Left lung (tissue), 10 donors: ENCODE measurements around the gene DRC7. TPM values are rescaled to one million over a fixed set of nuclear protein-coding genes. Genes with fewer than 3 reads are reported as not detected.

Source experiments
- ATAC-seq: fragments of 200-7000 bp; cut with Tn5 transposase; one replicate; pipeline ENCODE4 v1.9.1; 2020; ENCODE audit warnings: moderate library complexity
- DNase-seq, 4 donors: peaks; one replicate each; pipeline ENCODE4 v3.0.0-alpha.2; 2013 to 2020
- H3K27ac ChIP-seq, 2 donors: fragments of 200-600 bp; sonication (generic) in 1 of 2; one replicate each; pipeline versions ENCODE4 v1.5.0 to v1.8.0; 2020 to 2021
- H3K27me3 ChIP-seq, 2 donors: fragments of 200-600 bp; sonication (generic) in 1 of 2; one replicate each; pipeline versions ENCODE4 v1.5.0 to v1.8.0; 2020 to 2021
- H3K36me3 ChIP-seq, 2 donors: fragments of 200-600 bp; sonication (generic) in 1 of 2; one replicate each; pipeline versions ENCODE4 v1.5.0 to v1.8.0; 2020 to 2021
- H3K4me1 ChIP-seq, 2 donors: fragments of 200-600 bp; one replicate each; pipeline ENCODE4 v1.8.0; 2021
- H3K4me3 ChIP-seq, 2 donors: fragments of 200-600 bp; sonication (generic) in 1 of 2; one replicate each; pipeline versions ENCODE4 v1.5.0 to v1.8.0; 2020 to 2021; ENCODE audit warnings: mild to moderate bottlenecking in 1 of 2
- H3K9me3 ChIP-seq, 2 donors: fragments of 200-600 bp; sonication (generic) in 1 of 2; one replicate each; pipeline versions ENCODE4 v1.5.0 to v1.8.0; 2020 to 2021
- CTCF ChIP-seq, 2 donors: fragments of 200-600 bp; sonication (generic) in 1 of 2; IDR thresholded peaks; one replicate each; pipeline versions ENCODE4 v1.5.0 to v1.8.0; 2021; ENCODE audit warnings: antibody characterized with exemption in 2 of 2
- intact Hi-C, 2 donors: fragments of 100-400 bp; cut with DNase I; formaldehyde crosslinking; loops; one replicate each; pipeline versions ENCODE4 v1.11.2 to v1.14.2; 2022
- polyA plus RNA-seq, 6 donors: library from polyadenylated mRNA; unstranded; fragments of 120-200 nt; gene quantifications; one replicate each; pipeline ENCODE4 v1.2.1, GENCODE V29; 2013; ENCODE audit not compliant: insufficient read length in 6 of 6
- total RNA-seq, 2 donors: library from RNA; stranded (reverse); fragmentation: NEBNext Ultra II Directional; extraction: Animal tissue kit (Norgen Biotek cat#: 25700); gene quantifications; one replicate each; pipeline ENCODE4 v1.2.1, GENCODE V29; 2021
- donor health status: DM: no; HTN: yes; CAD: no.
- donor health status: DM: no; HTN: no; CAD: no.

Gene DRC7
- total and polyA plus RNA-seq, 8 donors = 0.52 to 4.3 (median 2.4) TPM

- ATAC-seq = no peak
- Histone ChIP-seq H3K4me1 (peaks cover 0 to 24% of the 10 kb centered on the region in 2 donors), H3K36me3 (peaks cover 0 to 49% of the 10 kb centered on the region in 2 donors), H3K27ac (peak overlapping the region in 1 of 2 donors; percentile 48), H3K27me3 (peaks cover 0 to 6% of the 10 kb centered on the region in 2 donors), H3K4me3 (no peak overlapping the region), H3K9me3 (no peaks in the 10 kb centered on the region)
- DNase-seq = no peak
- intact Hi-C loops = no loop called here
- no peak for TF ChIP-seq CTCF (IDR thresholded peaks at IDR 0.05)
Observed at GRCh38 chr16:57663917-57664661, 30.5 kb upstream of the DRC7 start.

GRCh38 chr16:57664662-57665025 lies 30.0 kb upstream of the DRC7 start:
- peaks cover 0 to 29% of the 10 kb centered on the region in 2 donors for H3K4me1 ChIP-seq
- intact Hi-C loops = no loop called here
- ATAC-seq = no peak
- TF ChIP-seq CTCF (IDR thresholded peaks at IDR 0.05) = no peak
- H3K9me3 ChIP-seq = no peaks in the 10 kb centered on the region
- peak overlapping the region in 1 of 2 donors; percentile 48 for H3K27ac ChIP-seq
- no peak for DNase-seq
- H3K27me3 ChIP-seq = peaks cover 0 to 6% of the 10 kb centered on the region in 2 donors
- H3K36me3 ChIP-seq = peaks cover 0 to 43% of the 10 kb centered on the region in 2 donors
- no peak overlapping the region for H3K4me3 ChIP-seq

GRCh38 chr16:57665541-57665940 lies 29.1 kb upstream of the DRC7 start:
- TF ChIP-seq CTCF (IDR thresholded peaks at IDR 0.05) = no peak
- ATAC-seq (no peak), DNase-seq (no peak)
- Histone ChIP-seq H3K36me3 (peaks cover 0 to 34% of the 10 kb centered on the region in 2 donors), H3K9me3 (no peaks in the 10 kb centered on the region), H3K27ac (peak overlapping the region in 1 of 2 donors; percentile 48), H3K27me3 (peaks cover 0 to 6% of the 10 kb centered on the region in 2 donors), H3K4me1 (peaks cover 0 to 32% of the 10 kb centered on the region in 2 donors), H3K4me3 (no peak overlapping the region)
- intact Hi-C loops = no loop called here

GRCh38 chr16:57666353-57667047 lies 28.1 kb upstream of the DRC7 start:
- Histone ChIP-seq H3K27me3 (peaks cover 0 to 6% of the 10 kb centered on the region in 2 donors), H3K9me3 (no peaks in the 10 kb centered on the region), H3K27ac (peak overlapping the region in 1 of 2 donors; percentile 86), H3K4me3 (no peak overlapping the region), H3K36me3 (peaks cover 0 to 25% of the 10 kb centered on the region in 2 donors), H3K4me1 (peaks cover 0 to 32% of the 10 kb centered on the region in 2 donors)
- DNase-seq = no peak
- ATAC-seq = no peak
- intact Hi-C loops = no loop called here
- no peak for TF ChIP-seq CTCF (IDR thresholded peaks at IDR 0.05)

GRCh38 chr16:57667048-57667525 lies 27.5 kb upstream of the DRC7 start:
- peak overlapping the region in 1 of 2 donors; percentile 86 for H3K27ac ChIP-seq
- no peak for TF ChIP-seq CTCF (IDR thresholded peaks at IDR 0.05)
- peak; percentile 16 for ATAC-seq

More at GRCh38 chr16:57667048-57667525, 27.5 kb upstream of the DRC7 start:
- intact Hi-C loops = no loop called here
- DNase-seq = no peak
- Histone ChIP-seq H3K36me3 (peaks cover 0 to 19% of the 10 kb centered on the region in 2 donors), H3K27me3 (peaks cover 0 to 6% of the 10 kb centered on the region in 2 donors), H3K4me3 (no peak overlapping the region), H3K4me1 (peaks cover 0 to 32% of the 10 kb centered on the region in 2 donors), H3K9me3 (no peaks in the 10 kb centered on the region)
